Spinal cord (tissue), 10 donors: Measurements from ENCODE around the gene CYP2F1. TPM values are rescaled to one million over a fixed set of nuclear protein-coding genes. Genes with fewer than 3 reads are reported as not detected.
A peak's percentile ranks its signal among the peaks of the same experiment; 100 is the strongest.

ENCODE experiments used
- DNase-seq, 6 donors: peaks; one replicate each; pipeline versions ENCODE4 v3.0.0 to v3.0.0-alpha.2; 2013 to 2015; ENCODE audit warnings: low spot score in 6 of 6, low read depth in 4 of 6
- H3K27ac ChIP-seq: one replicate; pipeline ENCODE4 v1.5.1; 2013; ENCODE audit warnings: low read depth, low read length, control low read depth
- H3K27me3 ChIP-seq: one replicate; pipeline ENCODE4 v1.6.1; 2013; ENCODE audit warnings: low read length; ENCODE audit not compliant: control insufficient read depth, insufficient read depth
- H3K36me3 ChIP-seq: one replicate; pipeline ENCODE4 v1.6.1; 2013; ENCODE audit warnings: low read length; ENCODE audit not compliant: control insufficient read depth, insufficient read depth
- H3K4me1 ChIP-seq: one replicate; pipeline ENCODE4 v1.6.1; 2013; ENCODE audit warnings: low read length; ENCODE audit not compliant: control insufficient read depth, insufficient read depth
- H3K4me3 ChIP-seq: one replicate; pipeline ENCODE4 v1.5.1; 2013; ENCODE audit warnings: low read depth, low read length, control low read depth
- H3K9me3 ChIP-seq: one replicate; pipeline ENCODE4 v1.6.1; 2013; ENCODE audit warnings: low read length; ENCODE audit not compliant: control insufficient read depth, insufficient read depth
- WGBS: methylation state at CpG from one replicate; pipeline ENCODE4 v1.1.5; 2013; ENCODE audit warnings: missing lambda C conversion rate; ENCODE audit not compliant: insufficient coverage; 5-methylcytosine and 5-hydroxymethylcytosine counted together
- polyA plus RNA-seq, 2 donors: library from polyadenylated mRNA; unstranded; fragments of 120-200 nt; gene quantifications; one replicate each; pipeline ENCODE4 v1.2.1, GENCODE V29; 2013; ENCODE audit not compliant: insufficient read length in 2 of 2
- total RNA-seq, 2 donors: library from RNA; depleted of rRNA in 1 of 2; stranded (reverse); fragments of 120-200 nt in 1 of 2; fragments of >200 nt in 1 of 2; gene quantifications; one replicate each; pipeline versions ENCODE4 v1.2.3 to v1.2.4, GENCODE V29; 2013 to 2014
- donor health status: healthy.

CYP2F1 gene
- total and polyA plus RNA-seq, 4 donors = 0.41 TPM; not detected in 3

DNA sequence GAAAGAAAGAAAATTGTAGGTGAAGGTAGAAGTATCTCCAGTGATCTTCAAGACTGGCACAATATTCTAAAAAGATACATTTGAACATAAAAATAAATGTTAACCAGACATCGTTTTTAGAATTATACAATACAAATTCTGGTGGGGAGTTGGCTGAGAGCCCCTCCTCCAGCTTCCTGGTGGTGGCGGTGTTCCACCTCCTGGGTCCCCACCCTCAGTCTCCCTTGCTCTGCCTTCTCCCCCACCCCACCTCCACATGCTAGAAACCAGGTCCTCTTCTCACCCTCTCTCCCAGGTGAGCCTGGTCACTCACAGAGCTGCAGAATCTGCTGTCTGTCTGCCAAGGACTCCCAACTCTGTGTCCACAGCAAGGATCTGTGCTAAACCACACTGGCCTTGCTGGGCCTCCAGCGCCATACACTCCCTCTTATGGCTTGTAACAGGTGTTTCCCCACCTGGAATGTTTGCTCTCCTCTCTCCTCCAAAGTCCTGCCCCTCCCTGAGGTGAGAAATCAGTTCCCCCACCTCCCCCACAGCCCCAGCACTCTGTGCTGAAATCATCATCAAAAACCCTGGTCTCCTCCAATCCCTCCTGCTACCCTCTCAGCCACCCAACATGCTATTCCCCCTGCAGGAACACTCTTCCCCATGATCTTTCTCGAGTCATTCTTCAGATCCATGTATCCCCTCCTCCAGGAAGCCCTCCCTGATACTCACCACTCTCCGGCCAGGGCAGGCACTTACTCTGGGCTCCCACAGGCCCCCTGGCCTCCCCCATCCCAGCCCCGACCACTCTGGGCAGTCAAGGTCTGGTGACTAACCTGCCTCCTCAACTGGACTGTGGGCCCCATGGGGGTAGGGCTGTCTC is 58.3 kb downstream of the CYP2F1 start:
- Histone ChIP-seq H3K9me3 (no peaks in the 10 kb centered on the region), H3K4me1 (no peaks in the 10 kb centered on the region), H3K36me3 (no peaks in the 10 kb centered on the region), H3K4me3 (no peak overlapping the region), H3K27ac (no peak overlapping the region), H3K27me3 (no peaks in the 10 kb centered on the region)
- DNase-seq = no peak
- 81% methylated on average over 3 of the region's 6 CpGs for WGBS

DNA sequence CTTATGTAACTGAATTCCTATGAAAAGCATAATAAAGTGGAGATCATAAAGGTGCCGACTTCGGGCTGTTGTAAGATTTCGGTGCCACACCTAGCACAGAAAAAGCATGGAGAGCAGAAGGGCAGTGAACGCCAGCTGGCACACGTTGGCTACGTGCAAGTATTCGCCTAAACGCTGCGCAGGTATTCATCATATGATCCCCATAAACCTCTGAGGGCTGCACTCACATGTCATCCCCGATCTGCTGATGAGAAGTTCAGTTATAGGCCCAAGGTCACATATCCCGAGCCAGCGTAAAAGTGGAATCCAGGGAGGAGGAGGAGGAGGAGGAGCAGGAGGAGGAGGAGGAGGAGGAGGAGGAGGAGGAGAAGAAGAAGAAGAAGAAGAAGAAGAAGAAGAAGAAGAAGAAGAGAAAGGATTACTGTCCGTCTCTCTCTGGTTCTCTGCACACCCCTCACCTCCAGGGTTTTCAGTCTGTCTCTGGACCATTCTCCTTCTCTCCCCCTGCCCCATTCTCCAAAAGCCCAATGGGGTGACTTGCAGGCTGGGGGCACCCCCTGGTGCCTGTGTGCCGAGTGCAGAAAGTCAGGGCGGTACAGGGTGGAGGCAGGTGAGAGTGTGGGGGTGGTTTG is 60.2 kb downstream of the CYP2F1 start:
- H3K36me3 ChIP-seq = no peaks in the 10 kb centered on the region
- no peak overlapping the region for H3K4me3 ChIP-seq
- no peaks in the 10 kb centered on the region for H3K27me3 ChIP-seq
- no peaks in the 10 kb centered on the region for H3K9me3 ChIP-seq
- no peak for DNase-seq
- 80% methylated on average over 1 of the region's 15 CpGs for WGBS
- no peaks in the 10 kb centered on the region for H3K4me1 ChIP-seq
- no peak overlapping the region for H3K27ac ChIP-seq

DNA sequence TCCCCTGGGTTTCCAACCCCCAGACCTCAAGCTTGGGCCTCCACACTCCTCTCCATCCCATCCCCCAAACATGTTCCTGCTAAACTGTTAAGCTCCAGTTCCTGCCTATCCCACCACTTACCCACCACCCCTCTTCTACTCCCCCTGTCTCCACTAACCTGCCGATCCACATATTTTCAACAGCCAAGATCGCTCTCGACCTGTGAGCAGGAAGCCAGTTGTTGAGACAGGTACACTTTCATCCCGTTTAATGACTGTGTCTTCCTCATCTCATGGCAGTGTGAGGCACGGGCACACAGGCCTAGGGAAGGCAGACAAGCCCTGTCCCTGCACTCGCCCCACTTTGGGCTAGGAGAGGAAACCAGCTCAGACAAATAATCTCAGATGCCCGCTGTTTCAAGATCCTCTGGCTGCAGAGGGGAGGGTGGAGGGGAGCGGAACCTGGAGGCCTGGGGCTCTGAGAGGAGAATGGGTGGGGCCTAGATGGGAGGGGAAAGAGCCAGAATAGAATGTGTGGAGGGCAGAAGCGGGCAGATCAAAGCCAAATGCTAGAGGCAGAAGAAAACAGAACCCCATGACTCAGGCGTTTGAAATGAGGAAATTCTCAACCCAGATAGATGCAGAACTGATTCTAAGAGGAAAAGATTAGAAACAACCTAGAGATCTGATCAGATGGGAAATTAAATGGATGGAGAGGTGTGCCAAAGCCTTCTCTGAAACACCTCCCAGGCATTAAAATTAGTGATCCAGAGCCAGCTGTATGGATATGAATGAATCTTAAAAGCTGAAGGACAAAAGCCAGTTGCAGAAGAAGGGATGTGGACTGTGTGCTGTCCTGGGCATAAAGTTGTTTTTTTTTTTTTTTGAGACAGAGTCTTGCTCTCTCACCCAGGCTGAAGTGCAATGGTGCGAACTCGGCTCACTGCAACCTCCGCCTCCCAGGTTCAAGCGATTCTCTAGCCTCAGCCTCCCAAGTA is 61.9 kb downstream of the CYP2F1 start:
- Histone ChIP-seq H3K4me3 (no peak overlapping the region), H3K27me3 (no peaks in the 10 kb centered on the region), H3K9me3 (no peaks in the 10 kb centered on the region), H3K27ac (no peak overlapping the region), H3K4me1 (no peaks in the 10 kb centered on the region), H3K36me3 (no peaks in the 10 kb centered on the region)
- peak in 2 of 6 donors; percentile 3 to 38 for DNase-seq
- WGBS = 36% methylated on average over 10 of the region's 14 CpGs

Other genes with a start within 250 kb of the CYP2F1 start
- under 1 TPM in 1 of 2 donors, not detected in 1; 0.10 TPM for gene CYP2A7, start 232.2 kb upstream of the CYP2F1 start, total RNA-seq
- gene CYP2A7, start 232.2 kb upstream of the CYP2F1 start, polyA plus RNA-seq = 1 to 10 TPM in 1 of 2 donors, under 1 TPM in 1; 0.78 to 1.4 TPM
- gene CYP2B6, start 123.2 kb upstream of the CYP2F1 start, total RNA-seq = not detected
- gene CYP2B6, start 123.2 kb upstream of the CYP2F1 start, polyA plus RNA-seq = not detected
- not detected for gene CYP2A13, start 26.0 kb upstream of the CYP2F1 start, total RNA-seq
- under 1 TPM in 1 of 2 donors, not detected in 1; 0.27 TPM for gene CYP2A13, start 26.0 kb upstream of the CYP2F1 start, polyA plus RNA-seq
- 1 to 10 TPM in 1 of 2 donors, under 1 TPM in 1; 0.44 to 3.2 TPM for gene CYP2S1, start 78.8 kb downstream of the CYP2F1 start, total RNA-seq
- 1 to 10 TPM; 3.8 to 4.8 TPM for gene CYP2S1, start 78.8 kb downstream of the CYP2F1 start, polyA plus RNA-seq
- 10 to 100 TPM; 26.5 to 44.1 TPM for gene AXL, start 104.8 kb downstream of the CYP2F1 start, total RNA-seq
- gene AXL, start 104.8 kb downstream of the CYP2F1 start, polyA plus RNA-seq = 10 to 100 TPM; 23.7 to 24.8 TPM
- gene HNRNPUL1, start 149.9 kb downstream of the CYP2F1 start, total RNA-seq = 10 to 100 TPM; 64.3 to 99.3 TPM
- 100 to 1,000 TPM; 172 to 190 TPM for gene HNRNPUL1, start 149.9 kb downstream of the CYP2F1 start, polyA plus RNA-seq
- gene CCDC97, start 195.7 kb downstream of the CYP2F1 start, total RNA-seq = 10 to 100 TPM in 1 of 2 donors, 1 to 10 TPM in 1; 8.8 to 16.9 TPM
- gene CCDC97, start 195.7 kb downstream of the CYP2F1 start, polyA plus RNA-seq = 10 to 100 TPM; 36.3 to 37.6 TPM
- gene TGFB1, start 239.5 kb downstream of the CYP2F1 start, total RNA-seq = 1 to 10 TPM; 6.6 to 7.4 TPM
- gene TGFB1, start 239.5 kb downstream of the CYP2F1 start, polyA plus RNA-seq = 10 to 100 TPM; 30.1 to 31.5 TPM
- 1 to 10 TPM; 2.4 to 5.6 TPM for gene B9D2, start 249.7 kb downstream of the CYP2F1 start, total RNA-seq
- 1 to 10 TPM; 8.4 to 9.3 TPM for gene B9D2, start 249.7 kb downstream of the CYP2F1 start, polyA plus RNA-seq